Measurements from ENCODE around the gene TENT4B. TPM values are rescaled to one million over a fixed set of nuclear protein-coding genes. Genes with fewer than 3 reads are reported as not detected.

Gene TENT4B
- total RNA-seq, 1 donor from 2014 or later = 14.0 TPM

- Histone ChIP-seq H3K27me3 (no peaks in the 10 kb centered on the region), H3K9me3 (no peaks in the 10 kb centered on the region), H3K27ac (peak overlapping the region; percentile 93), H3K4me1 (peaks cover 31% of the 10 kb centered on the region), H3K36me3 (no peaks in the 10 kb centered on the region), H3K4me3 (peak overlapping the region; percentile 85 to 88)
- DNase-seq (ENCODE audit: extremely low spot score in 2 of 2) = no peak
- intact Hi-C loops (cut with DNase I) = loop anchor here (5.0 kb wide), 1 partner anchor 50 kb away; no protein-coding TSS in a partner anchor
- TF ChIP-seq POLR2A (IDR thresholded peaks at IDR 0.05) (no peak), POLR2AphosphoS5 (IDR thresholded peaks at IDR 0.05; ENCODE audit: insufficient read depth in 1 of 2, low read depth in 1 of 2) (no peak), CTCF (IDR thresholded peaks at IDR 0.05) (no peak)
Measured at GRCh38 chr16:50152351-50152806, 727 bp upstream of the TENT4B start.

- TF ChIP-seq CTCF (IDR thresholded peaks at IDR 0.05) = no peak
- TF ChIP-seq POLR2AphosphoS5 (IDR thresholded peaks at IDR 0.05; ENCODE audit: insufficient read depth in 1 of 2, low read depth in 1 of 2) = no peak
- no peak for TF ChIP-seq POLR2A (IDR thresholded peaks at IDR 0.05)
- no peaks in the 10 kb centered on the region for H3K9me3 ChIP-seq
- DNase-seq (ENCODE audit: extremely low spot score in 2 of 2) = no peak
- intact Hi-C loops (cut with DNase I) = loop anchor here (5.0 kb wide), 1 partner anchor 48 kb away; no protein-coding TSS in a partner anchor
- H3K4me3 ChIP-seq = peak overlapping the region; percentile 85 to 88
- H3K27me3 ChIP-seq = no peaks in the 10 kb centered on the region
- H3K4me1 ChIP-seq = peaks cover 41% of the 10 kb centered on the region
- H3K27ac ChIP-seq = peak overlapping the region; percentile 77
- no peaks in the 10 kb centered on the region for H3K36me3 ChIP-seq
Measured at GRCh38 chr16:50153596-50154419, 702 bp downstream of the TENT4B start.

GRCh38 chr16:50154420-50154950, 1.4 kb downstream of the TENT4B start:
- no peak for DNase-seq (ENCODE audit: extremely low spot score in 2 of 2)
- Histone ChIP-seq H3K9me3 (no peaks in the 10 kb centered on the region), H3K4me3 (peak overlapping the region; percentile 85 to 88), H3K27me3 (no peaks in the 10 kb centered on the region), H3K27ac (peak overlapping the region; percentile 77), H3K36me3 (no peaks in the 10 kb centered on the region), H3K4me1 (peaks cover 41% of the 10 kb centered on the region)
- intact Hi-C loops (cut with DNase I) = loop anchor here (5.0 kb wide), 1 partner anchor 48 kb away; no protein-coding TSS in a partner anchor
- no peak for TF ChIP-seq CTCF (IDR thresholded peaks at IDR 0.05)
- TF ChIP-seq POLR2AphosphoS5 (IDR thresholded peaks at IDR 0.05; ENCODE audit: insufficient read depth in 1 of 2, low read depth in 1 of 2) = peak in 1 of 2 donors; percentile 22
- TF ChIP-seq POLR2A (IDR thresholded peaks at IDR 0.05) = no peak

DNA sequence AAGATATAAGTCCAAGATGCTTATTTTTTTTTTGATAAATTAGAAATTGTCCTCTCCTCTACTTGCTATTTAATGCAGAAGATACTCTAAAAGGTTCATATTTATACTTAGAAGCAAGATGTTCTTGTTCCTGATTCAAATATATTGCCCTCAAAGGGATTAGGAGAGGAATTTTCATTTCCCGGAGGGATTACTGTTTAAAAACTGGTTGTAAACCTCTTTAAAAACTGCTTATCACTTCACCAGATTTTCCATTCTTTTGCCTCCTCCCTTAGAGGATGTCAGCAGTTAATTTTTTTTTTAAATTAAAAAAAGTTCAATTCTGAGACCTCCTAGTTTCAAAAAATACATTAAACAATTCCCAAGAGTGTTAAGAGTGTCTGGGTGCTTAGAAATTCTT, 2.8 kb downstream of the TENT4B start:
- Histone ChIP-seq H3K4me3 (peak overlapping the region; percentile 85 to 88), H3K36me3 (no peaks in the 10 kb centered on the region), H3K27ac (peak overlapping the region; percentile 77), H3K27me3 (no peaks in the 10 kb centered on the region), H3K4me1 (peaks cover 47% of the 10 kb centered on the region), H3K9me3 (no peaks in the 10 kb centered on the region)
- no peak for DNase-seq (ENCODE audit: extremely low spot score in 2 of 2)
- TF ChIP-seq CTCF (IDR thresholded peaks at IDR 0.05) (no peak), POLR2A (IDR thresholded peaks at IDR 0.05) (no peak), POLR2AphosphoS5 (IDR thresholded peaks at IDR 0.05; ENCODE audit: insufficient read depth in 1 of 2, low read depth in 1 of 2) (no peak)
- intact Hi-C loops (cut with DNase I) = no loop called here
